ENCODE data around the gene PFDN6. TPM values are rescaled to one million over a fixed set of nuclear protein-coding genes. Genes with fewer than 3 reads are reported as not detected.
A peak's percentile ranks its signal among the peaks of the same experiment; 100 is the strongest.

Gene PFDN6
- total RNA-seq, 1 experiment from 2014 or later = 153 TPM

DNA sequence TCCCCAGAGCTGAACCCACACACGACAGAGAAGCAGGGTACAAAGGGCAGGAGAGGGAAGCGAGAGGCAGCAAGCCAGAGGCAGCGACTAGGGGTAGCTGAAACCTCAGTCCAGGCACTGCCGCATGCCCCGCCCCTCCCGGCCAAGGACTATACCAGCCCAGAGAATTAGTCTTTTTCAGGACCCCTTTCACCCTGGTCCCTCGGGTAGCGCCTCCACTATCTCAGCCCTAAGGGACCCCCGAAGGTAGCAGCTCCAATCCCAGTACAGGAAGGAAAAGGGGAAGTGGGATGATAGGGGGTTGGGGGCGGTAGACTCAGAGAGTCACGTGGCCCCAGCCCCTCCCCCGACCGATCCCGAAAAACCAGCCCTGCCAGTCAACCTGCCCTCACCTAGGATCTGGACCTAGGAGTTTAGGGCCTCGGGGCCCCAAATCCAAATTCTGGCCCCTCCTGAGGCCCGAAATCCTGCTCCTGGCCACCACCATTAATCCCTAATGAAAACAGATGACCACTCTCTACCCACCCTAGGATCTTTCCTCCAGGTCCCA lies 8.1 kb downstream of the PFDN6 start:
- Histone ChIP-seq H2AFZ (ENCODE audit: low read length) (peak overlapping the region; percentile 88), H3K9me3 (ENCODE audit: low read length) (no peaks in the 10 kb centered on the region), H3K27me3 (ENCODE audit: low read length) (no peaks in the 10 kb centered on the region), H3K4me2 (ENCODE audit: low read length) (peak overlapping the region; percentile 100), H3K9ac (ENCODE audit: low read length) (peak overlapping the region; percentile 80), H3K4me3 (ENCODE audit: low read length) (peak overlapping the region; percentile 78), H3K4me1 (ENCODE audit: insufficient read depth, low read length) (peaks cover 15% of the 10 kb centered on the region), H3K9me2 (replicated peaks; ENCODE audit: low read length) (no peaks in the 10 kb centered on the region), H3K79me2 (ENCODE audit: low read length) (peaks cover 20% of the 10 kb centered on the region), H3K36me3 (ENCODE audit: low read depth, low read length) (peaks cover 1% of the 10 kb centered on the region; the same call in 1 of the 2 replicates), H3F3A (ENCODE audit: low read length, unreplicated experiment) (peaks cover 3% of the 10 kb centered on the region), H4K20me1 (ENCODE audit: low read length) (no peaks in the 10 kb centered on the region), H3K27ac (ENCODE audit: low read length) (peak overlapping the region; percentile 92)
- ATAC-seq (peak; percentile 16), DNase-seq (peak; percentile 72)
- CTCF ChIA-PET = no interaction called here
- TSS peak; percentile 2 for BruUV-seq (replicated peaks)
- POLR2A ChIA-PET (ENCODE audit: unreplicated experiment) = interaction anchor here (0.6 kb wide), 3 partner anchors 382 to 1208 kb away, joined by 3 to 4 read pairs (median 4); no protein-coding TSS in a partner anchor
- no peak for TF ChIP-seq CTCF (conservative IDR thresholded peaks at IDR 0.05; ENCODE audit: low read depth, low read length)
- TF ChIP-seq EZH2phosphoT487 (IDR thresholded peaks at IDR 0.05; ENCODE audit: borderline replicate concordance, low read length) = no peak
- TF ChIP-seq EZH2 (IDR thresholded peaks at IDR 0.05; ENCODE audit: low read length, unreplicated experiment) = no peak
- intact Hi-C loops (cut with micrococcal nuclease) = loop anchor here (5.0 kb wide), 1 partner anchor 110 kb away; no protein-coding TSS in a partner anchor

DNA sequence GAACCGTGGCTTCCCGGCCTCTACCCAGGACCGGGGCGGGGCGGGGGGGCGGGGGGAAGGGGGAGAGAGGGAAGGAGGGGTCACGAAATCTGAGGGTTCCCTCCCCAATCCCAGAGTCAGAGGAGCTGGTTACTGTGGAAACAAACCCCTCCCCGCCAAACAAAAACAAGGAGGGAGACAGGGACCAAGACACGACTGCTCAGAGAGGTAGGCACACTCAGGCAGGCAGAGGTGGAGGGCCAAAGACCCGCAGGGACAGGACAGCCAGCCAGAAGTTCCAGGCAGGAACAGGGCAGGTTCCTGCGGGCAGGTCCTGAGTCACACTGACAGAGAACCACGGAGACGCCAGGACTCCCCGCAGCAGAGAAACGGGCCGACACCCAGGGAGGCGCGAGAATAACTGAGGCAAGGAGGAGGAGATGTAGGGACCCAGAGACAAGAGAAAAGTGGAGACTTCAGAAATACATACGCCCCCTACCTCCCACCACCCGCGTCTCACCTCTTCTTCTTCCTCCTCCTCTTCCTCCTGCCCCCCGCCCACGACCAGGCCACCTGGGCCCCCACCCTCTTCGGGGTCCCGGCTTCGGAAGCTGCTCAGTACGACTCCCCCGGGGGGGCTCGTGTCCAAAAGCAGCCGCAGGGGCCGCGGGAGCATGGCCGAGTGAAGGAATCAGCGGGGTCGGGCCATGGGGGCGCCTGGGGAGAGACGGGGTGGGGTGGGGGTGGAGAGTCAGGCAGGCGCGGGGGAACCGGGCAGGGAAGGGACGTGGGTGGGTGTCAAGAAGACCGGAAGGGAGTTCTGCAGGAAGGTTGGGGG lies 8.8 kb downstream of the PFDN6 start:
- peak; percentile 88 for DNase-seq
- ATAC-seq = peak; percentile 54
- Histone ChIP-seq H3K9me2 (replicated peaks; ENCODE audit: low read length) (no peaks in the 10 kb centered on the region), H3F3A (ENCODE audit: low read length, unreplicated experiment) (peaks cover 3% of the 10 kb centered on the region), H3K27ac (ENCODE audit: low read length) (peak overlapping the region; percentile 92), H3K27me3 (ENCODE audit: low read length) (no peaks in the 10 kb centered on the region), H3K9me3 (ENCODE audit: low read length) (no peaks in the 10 kb centered on the region), H3K4me3 (ENCODE audit: low read length) (peak overlapping the region; percentile 78), H3K9ac (ENCODE audit: low read length) (peak overlapping the region; percentile 80), H3K79me2 (ENCODE audit: low read length) (peaks cover 20% of the 10 kb centered on the region), H2AFZ (ENCODE audit: low read length) (peak overlapping the region; percentile 88), H3K4me1 (ENCODE audit: insufficient read depth, low read length) (peaks cover 15% of the 10 kb centered on the region), H3K4me2 (ENCODE audit: low read length) (peak overlapping the region; percentile 100), H3K36me3 (ENCODE audit: low read depth, low read length) (no peaks in the 10 kb centered on the region), H4K20me1 (ENCODE audit: low read length) (no peaks in the 10 kb centered on the region)
- POLR2A ChIA-PET (ENCODE audit: unreplicated experiment) = interaction anchor here (0.6 kb wide), 3 partner anchors 381 to 1521 kb away, joined by 3 to 4 read pairs (median 4); partner anchors contain the start of gene VWA7
- intact Hi-C loops (cut with micrococcal nuclease) = loop anchor here (2.0 to 5.0 kb wide), 3 partner anchors 15 to 109 kb away; no protein-coding TSS in a partner anchor
- TF ChIP-seq EZH2 (IDR thresholded peaks at IDR 0.05; ENCODE audit: low read length, unreplicated experiment) (no peak), EZH2phosphoT487 (IDR thresholded peaks at IDR 0.05; ENCODE audit: borderline replicate concordance, low read length) (no peak), CTCF (conservative IDR thresholded peaks at IDR 0.05; ENCODE audit: low read depth, low read length) (no peak)
- CTCF ChIA-PET = no interaction called here
- no TSS peak for BruUV-seq (replicated peaks)
